Panc1 (cell line): ENCODE measurements around the gene NPPC. TPM values are rescaled to one million over a fixed set of nuclear protein-coding genes. Genes with fewer than 3 reads are reported as not detected.

Experiments used
- ATAC-seq: fragments of 200-7000 bp; cut with Tn5 transposase; 2 replicates; pipeline ENCODE4 v1.9.1; 2020; ENCODE audit warnings: mild to moderate bottlenecking, moderate library complexity
- BruUV-seq: library from RNA; stranded (reverse); fragments of 400-500 nt; replicated peaks from 2 replicates; lab custom pipeline; 2021; lab: Mats Ljungman, UMichigan
- CTCF ChIA-PET: fragments of 300-600 bp; sonication (Branson Sonifier 250); formaldehyde crosslinking; loops from one replicate; lab custom pipeline; 2022; ENCODE audit warnings: antibody characterized with exemption; lab: Charles Lee
- POLR2A ChIA-PET: fragments of 300-600 bp; sonication (Branson Sonifier 250); formaldehyde crosslinking; loops from one replicate; lab custom pipeline; 2022; ENCODE audit warnings: antibody characterized with exemption; lab: Charles Lee
- DNase-seq: peaks from one replicate; pipeline ENCODE4 v3.0.0-alpha.2; 2010; ENCODE audit warnings: low read depth, low spot score
- H3K27ac ChIP-seq: 2 replicates; pipeline ENCODE4 v1.5.1; 2011; ENCODE audit warnings: mild to moderate bottlenecking, low read length, inconsistent platforms
- H3K27me3 ChIP-seq: fragments of 200-500 bp; sonication (Bioruptor generic); 2 replicates; pipeline ENCODE4 v1.6.0; 2014; ENCODE audit warnings: low read length, inconsistent platforms; ENCODE audit not compliant: control insufficient read depth, insufficient read depth
- H3K36me3 ChIP-seq: fragments of 200-500 bp; sonication (Bioruptor generic); 2 replicates; pipeline ENCODE4 v1.5.1; 2014; ENCODE audit warnings: inconsistent platforms, mild to moderate bottlenecking, low read length, moderate library complexity; ENCODE audit not compliant: control insufficient read depth, insufficient read depth
- H3K4me1 ChIP-seq: 2 replicates; pipeline ENCODE4 v1.5.1; 2011; ENCODE audit warnings: inconsistent platforms, mild to moderate bottlenecking, low read length, moderate library complexity; ENCODE audit not compliant: control insufficient read depth, insufficient read depth
- H3K4me3 ChIP-seq, 2 experiments: 2 replicates each; pipeline ENCODE4 v1.5.1; 2011 to 2012; ENCODE audit warnings: low read depth in 2 of 2, low read length in 2 of 2, mild to moderate bottlenecking in 2 of 2, inconsistent platforms in 1 of 2, moderate library complexity in 1 of 2
- H3K9me3 ChIP-seq: fragments of 200-500 bp; sonication (Bioruptor generic); 2 replicates; pipeline ENCODE4 v1.5.1; 2014; ENCODE audit warnings: low read depth, mild to moderate bottlenecking, inconsistent platforms, low read length, moderate library complexity; ENCODE audit not compliant: control insufficient read depth, insufficient read depth
- POLR2AphosphoS5 ChIP-seq: IDR thresholded peaks from 2 replicates; pipeline ENCODE4 v1.6.1; 2012; ENCODE audit warnings: mild to moderate bottlenecking, low read depth, low read length, moderate library complexity
- SIN3A ChIP-seq: IDR thresholded peaks from 2 replicates; pipeline ENCODE4 v1.6.1; 2012; ENCODE audit warnings: low read depth, mild to moderate bottlenecking, low read length, moderate library complexity, borderline replicate concordance; ENCODE audit not compliant: insufficient read depth
- TCF7L2 ChIP-seq: IDR thresholded peaks from 2 replicates; pipeline ENCODE4 v1.6.1; 2011; ENCODE audit warnings: mild to moderate bottlenecking, low read depth, low read length, inconsistent platforms
- in situ Hi-C: cut with HindIII; loops from 2 replicates; pipeline ENCODE4 v1.10.0; 2016; ENCODE audit warnings: low sequenced_read_pairs, low pct_unique_long_range_greater_than_20kb
- intact Hi-C: fragments of 100-400 bp; cut with micrococcal nuclease; formaldehyde crosslinking; loops from one replicate; pipeline ENCODE4 v1.10.0; 2022; ENCODE audit not compliant: unreplicated experiment
- total RNA-seq: library from RNA; stranded (reverse); gene quantifications from one replicate; pipeline ENCODE4 v1.2.1, GENCODE V29; 2021; ENCODE audit not compliant: unreplicated experiment
- TF ChIP-seq, protein P1 (sequence below), 2 experiments: IDR thresholded peaks; 2 replicates each; pipeline ENCODE4 v1.6.1; 2011 to 2012; ENCODE audit warnings: low read depth in 2 of 2, control low read depth in 1 of 2, low read length in 1 of 2, mild to moderate bottlenecking in 1 of 2, moderate library complexity in 1 of 2; ENCODE audit not compliant: insufficient read depth in 1 of 2
- TF ChIP-seq, protein P2 (sequence below): fragments of 450-650 bp; IDR thresholded peaks from 2 replicates; pipeline ENCODE4 v1.5.1; 2017; ENCODE audit warnings: mild to moderate bottlenecking

Gene NPPC
- total RNA-seq, 1 experiment from 2014 or later = 1.1 TPM

DNA sequence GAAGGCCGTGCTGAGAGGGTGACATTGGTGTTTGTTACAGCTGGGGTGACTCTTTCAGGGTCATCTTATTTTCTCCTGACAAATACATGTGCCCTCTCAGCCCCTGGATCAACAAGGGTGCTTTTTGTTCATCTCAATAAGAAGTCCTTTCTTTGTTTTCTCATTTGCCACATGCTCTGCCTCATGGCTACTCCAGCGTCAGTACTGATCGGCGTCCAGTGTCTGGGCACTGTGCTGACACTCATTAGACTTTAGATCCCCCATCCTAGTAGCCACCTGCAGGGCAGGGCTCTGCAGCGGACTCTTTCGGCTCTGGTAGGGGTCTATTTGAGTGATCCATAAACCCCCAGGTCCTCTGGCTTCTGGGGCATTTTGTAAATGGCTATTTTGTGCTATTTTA lies 38.4 kb downstream of the NPPC start:
- DNase-seq = no peak
- H3K36me3 ChIP-seq = no peaks in the 10 kb centered on the region
- H3K27me3 ChIP-seq = peaks cover 4% of the 10 kb centered on the region
- no TSS peak for BruUV-seq
- no peaks in the 10 kb centered on the region for H3K9me3 ChIP-seq
- ChIA-PET CTCF (no interaction called here), POLR2A (no interaction called here)
- TF ChIP-seq TCF7L2 = no peak
- TF ChIP-seq SIN3A = no peak
- TF ChIP-seq, protein P1, sequence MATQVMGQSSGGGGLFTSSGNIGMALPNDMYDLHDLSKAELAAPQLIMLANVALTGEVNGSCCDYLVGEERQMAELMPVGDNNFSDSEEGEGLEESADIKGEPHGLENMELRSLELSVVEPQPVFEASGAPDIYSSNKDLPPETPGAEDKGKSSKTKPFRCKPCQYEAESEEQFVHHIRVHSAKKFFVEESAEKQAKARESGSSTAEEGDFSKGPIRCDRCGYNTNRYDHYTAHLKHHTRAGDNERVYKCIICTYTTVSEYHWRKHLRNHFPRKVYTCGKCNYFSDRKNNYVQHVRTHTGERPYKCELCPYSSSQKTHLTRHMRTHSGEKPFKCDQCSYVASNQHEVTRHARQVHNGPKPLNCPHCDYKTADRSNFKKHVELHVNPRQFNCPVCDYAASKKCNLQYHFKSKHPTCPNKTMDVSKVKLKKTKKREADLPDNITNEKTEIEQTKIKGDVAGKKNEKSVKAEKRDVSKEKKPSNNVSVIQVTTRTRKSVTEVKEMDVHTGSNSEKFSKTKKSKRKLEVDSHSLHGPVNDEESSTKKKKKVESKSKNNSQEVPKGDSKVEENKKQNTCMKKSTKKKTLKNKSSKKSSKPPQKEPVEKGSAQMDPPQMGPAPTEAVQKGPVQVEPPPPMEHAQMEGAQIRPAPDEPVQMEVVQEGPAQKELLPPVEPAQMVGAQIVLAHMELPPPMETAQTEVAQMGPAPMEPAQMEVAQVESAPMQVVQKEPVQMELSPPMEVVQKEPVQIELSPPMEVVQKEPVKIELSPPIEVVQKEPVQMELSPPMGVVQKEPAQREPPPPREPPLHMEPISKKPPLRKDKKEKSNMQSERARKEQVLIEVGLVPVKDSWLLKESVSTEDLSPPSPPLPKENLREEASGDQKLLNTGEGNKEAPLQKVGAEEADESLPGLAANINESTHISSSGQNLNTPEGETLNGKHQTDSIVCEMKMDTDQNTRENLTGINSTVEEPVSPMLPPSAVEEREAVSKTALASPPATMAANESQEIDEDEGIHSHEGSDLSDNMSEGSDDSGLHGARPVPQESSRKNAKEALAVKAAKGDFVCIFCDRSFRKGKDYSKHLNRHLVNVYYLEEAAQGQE (IDR thresholded peaks at IDR 0.05; ENCODE audit: insufficient read depth in 1 of 2, low read depth in 2 of 2, low read length in 1 of 2) = no peak
- TF ChIP-seq POLR2AphosphoS5 = no peak
- H3K4me3 ChIP-seq = no peak overlapping the region
- intact Hi-C loops = no loop called here
- no peak overlapping the region for H3K27ac ChIP-seq
- no peaks in the 10 kb centered on the region for H3K4me1 ChIP-seq
- no peak for ATAC-seq
- in situ Hi-C loops = no loop called here

DNA sequence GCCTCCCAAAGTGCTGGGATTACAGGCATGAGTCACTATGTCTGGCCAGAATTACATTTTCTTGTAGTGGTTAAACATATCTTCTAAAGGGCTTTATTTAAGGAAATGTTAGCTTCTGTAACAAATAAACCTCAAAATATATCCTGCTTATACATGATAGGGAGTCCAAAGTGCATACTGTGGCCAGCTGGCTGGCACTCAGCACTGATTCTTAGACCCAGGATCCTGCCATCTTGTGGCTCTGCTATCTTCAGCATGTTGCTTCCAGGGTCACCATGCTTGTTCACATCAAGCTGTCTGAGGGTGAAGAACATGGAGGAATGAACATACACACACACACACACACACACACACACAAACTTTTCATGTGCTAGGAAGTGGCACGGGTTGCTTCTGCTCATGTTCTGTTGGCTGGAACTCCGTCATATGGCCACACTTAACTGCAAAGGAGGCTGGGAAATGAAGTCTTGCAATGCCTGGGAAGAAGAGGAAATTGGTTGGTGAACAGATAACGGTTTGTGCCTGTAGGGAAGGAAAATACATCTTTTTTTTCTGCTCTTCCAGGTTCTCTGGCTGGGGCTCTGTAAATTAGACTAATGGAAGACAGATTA lies 40.0 kb downstream of the NPPC start:
- BruUV-seq = no TSS peak
- Histone ChIP-seq H3K27me3 (peaks cover 4% of the 10 kb centered on the region), H3K36me3 (no peaks in the 10 kb centered on the region), H3K9me3 (no peaks in the 10 kb centered on the region), H3K4me3 (no peak overlapping the region), H3K4me1 (no peaks in the 10 kb centered on the region), H3K27ac (no peak overlapping the region)
- ATAC-seq = no peak
- in situ Hi-C loops (no loop called here), intact Hi-C loops (no loop called here)
- CTCF ChIA-PET = no interaction called here
- POLR2A ChIA-PET = no interaction called here
- no peak for TF ChIP-seq POLR2AphosphoS5
- no peak for TF ChIP-seq TCF7L2
- no peak for TF ChIP-seq SIN3A
- TF ChIP-seq, protein P2, sequence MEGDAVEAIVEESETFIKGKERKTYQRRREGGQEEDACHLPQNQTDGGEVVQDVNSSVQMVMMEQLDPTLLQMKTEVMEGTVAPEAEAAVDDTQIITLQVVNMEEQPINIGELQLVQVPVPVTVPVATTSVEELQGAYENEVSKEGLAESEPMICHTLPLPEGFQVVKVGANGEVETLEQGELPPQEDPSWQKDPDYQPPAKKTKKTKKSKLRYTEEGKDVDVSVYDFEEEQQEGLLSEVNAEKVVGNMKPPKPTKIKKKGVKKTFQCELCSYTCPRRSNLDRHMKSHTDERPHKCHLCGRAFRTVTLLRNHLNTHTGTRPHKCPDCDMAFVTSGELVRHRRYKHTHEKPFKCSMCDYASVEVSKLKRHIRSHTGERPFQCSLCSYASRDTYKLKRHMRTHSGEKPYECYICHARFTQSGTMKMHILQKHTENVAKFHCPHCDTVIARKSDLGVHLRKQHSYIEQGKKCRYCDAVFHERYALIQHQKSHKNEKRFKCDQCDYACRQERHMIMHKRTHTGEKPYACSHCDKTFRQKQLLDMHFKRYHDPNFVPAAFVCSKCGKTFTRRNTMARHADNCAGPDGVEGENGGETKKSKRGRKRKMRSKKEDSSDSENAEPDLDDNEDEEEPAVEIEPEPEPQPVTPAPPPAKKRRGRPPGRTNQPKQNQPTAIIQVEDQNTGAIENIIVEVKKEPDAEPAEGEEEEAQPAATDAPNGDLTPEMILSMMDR = no peak
- TF ChIP-seq, protein P1 (IDR thresholded peaks at IDR 0.05; ENCODE audit: insufficient read depth in 1 of 2, low read depth in 2 of 2, low read length in 1 of 2) = no peak
- no peak for DNase-seq
